Fibroblast of villous mesenchyme (primary cell): ENCODE data around the gene SLC1A7. TPM values are rescaled to one million over a fixed set of nuclear protein-coding genes. Genes with fewer than 3 reads are reported as not detected.

Experiments used
- DNase-seq: peaks from one replicate; pipeline ENCODE4 v3.0.0-alpha.2; 2010; ENCODE audit warnings: low read depth
- H3K4me3 ChIP-seq: 2 replicates; pipeline ENCODE4 v1.5.1; 2011; ENCODE audit warnings: low read depth, mild to moderate bottlenecking, low read length
- total RNA-seq: library from RNA; depleted of rRNA; stranded (reverse); fragments of >200 nt; gene quantifications from 2 replicates; pipeline ENCODE4 v1.2.3, GENCODE V29; 2012
- TF ChIP-seq, protein P1 (sequence below): IDR thresholded peaks from 2 replicates; pipeline ENCODE4 v1.5.1; 2012; ENCODE audit warnings: low read depth, mild to moderate bottlenecking, low read length; ENCODE audit not compliant: insufficient read depth

SLC1A7 gene
- total RNA-seq, 1 donor, result under 0.01 TPM

DNA sequence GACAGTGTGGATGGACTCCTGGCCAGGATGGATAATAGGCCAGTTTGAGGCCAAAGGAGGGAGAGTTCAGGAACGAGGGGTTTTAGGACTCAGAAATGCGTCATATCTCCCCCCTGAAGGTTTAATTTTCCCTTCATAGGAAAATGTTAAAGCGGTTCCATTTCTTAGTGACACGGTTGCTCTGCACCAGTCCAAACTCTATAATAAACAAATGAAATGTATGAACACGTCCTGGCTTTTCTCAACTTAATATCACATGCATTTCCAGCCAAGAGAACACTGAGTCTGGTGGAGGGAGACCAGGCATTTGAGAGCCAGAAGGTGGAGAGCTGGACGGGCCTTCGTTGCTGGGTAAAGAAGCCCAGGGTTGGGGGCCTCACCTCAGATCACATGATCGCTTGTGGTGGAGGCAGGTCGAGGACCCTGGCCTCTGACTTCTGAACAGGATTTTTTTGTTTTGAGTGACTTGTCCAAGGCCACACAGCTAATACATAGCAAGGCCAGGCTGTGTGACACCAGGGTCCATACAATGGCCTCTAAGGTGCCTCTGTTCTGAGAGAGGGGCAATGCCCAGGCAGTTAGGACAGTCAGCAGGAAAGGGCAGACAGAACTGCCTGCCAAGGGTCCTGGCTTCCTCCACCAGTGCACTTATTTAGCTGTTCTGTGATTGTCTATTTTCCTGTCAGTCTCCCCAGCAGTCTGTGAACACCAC lies 11.4 kb downstream of the SLC1A7 start:
- TF ChIP-seq, protein P1, sequence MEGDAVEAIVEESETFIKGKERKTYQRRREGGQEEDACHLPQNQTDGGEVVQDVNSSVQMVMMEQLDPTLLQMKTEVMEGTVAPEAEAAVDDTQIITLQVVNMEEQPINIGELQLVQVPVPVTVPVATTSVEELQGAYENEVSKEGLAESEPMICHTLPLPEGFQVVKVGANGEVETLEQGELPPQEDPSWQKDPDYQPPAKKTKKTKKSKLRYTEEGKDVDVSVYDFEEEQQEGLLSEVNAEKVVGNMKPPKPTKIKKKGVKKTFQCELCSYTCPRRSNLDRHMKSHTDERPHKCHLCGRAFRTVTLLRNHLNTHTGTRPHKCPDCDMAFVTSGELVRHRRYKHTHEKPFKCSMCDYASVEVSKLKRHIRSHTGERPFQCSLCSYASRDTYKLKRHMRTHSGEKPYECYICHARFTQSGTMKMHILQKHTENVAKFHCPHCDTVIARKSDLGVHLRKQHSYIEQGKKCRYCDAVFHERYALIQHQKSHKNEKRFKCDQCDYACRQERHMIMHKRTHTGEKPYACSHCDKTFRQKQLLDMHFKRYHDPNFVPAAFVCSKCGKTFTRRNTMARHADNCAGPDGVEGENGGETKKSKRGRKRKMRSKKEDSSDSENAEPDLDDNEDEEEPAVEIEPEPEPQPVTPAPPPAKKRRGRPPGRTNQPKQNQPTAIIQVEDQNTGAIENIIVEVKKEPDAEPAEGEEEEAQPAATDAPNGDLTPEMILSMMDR, result no peak
- DNase-seq, result no peak
- no peak overlapping the region for H3K4me3 ChIP-seq

DNA sequence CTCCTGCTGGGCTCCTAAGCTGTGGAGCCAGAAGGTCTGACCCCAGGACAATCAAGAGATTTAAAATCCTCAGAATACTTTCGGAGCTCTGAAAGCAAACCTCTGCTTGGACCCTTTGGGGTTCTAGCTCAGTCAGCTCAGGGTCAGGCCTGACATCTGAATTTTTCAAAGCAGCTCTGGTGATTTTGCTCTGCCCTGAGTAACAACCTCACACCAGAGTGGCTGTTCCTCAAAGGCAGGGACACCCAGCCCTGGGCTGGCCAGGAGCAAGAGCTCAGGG lies 11.9 kb downstream of the SLC1A7 start:
- no peak for DNase-seq
- TF ChIP-seq, protein P1, result no peak

DNA sequence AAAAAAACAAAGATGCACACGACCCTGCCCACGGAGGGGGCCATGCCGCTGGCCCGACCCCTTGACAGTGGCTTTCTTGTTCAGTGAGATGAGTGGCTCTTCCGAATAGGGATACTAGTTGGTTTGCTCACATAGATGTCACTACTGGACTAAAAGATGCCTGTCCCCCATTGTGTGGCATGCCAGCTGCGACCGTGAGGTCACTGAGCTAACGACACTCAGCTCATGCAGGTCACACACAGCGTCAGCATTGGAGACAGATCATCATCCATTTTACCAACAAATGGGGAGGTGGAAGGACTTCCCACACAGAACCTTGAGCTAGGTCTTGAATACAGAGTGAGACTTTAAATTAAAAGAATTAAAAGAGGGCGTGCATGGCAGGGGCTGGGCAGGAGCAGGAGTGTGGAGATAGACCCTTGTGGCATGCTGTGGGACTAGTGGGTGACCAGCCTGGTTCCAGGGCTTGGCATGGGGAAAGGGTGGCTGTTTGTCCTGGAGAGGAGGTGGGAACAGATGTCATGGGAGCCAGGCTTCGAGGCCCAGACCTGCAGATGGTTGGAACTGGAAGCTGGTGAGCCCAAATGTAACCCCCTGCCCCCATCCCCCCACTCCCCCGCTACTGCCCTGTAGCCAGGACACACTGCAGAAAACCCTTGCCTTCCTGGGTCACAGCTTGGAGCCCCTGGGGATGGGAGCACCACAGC lies 12.4 kb downstream of the SLC1A7 start:
- TF ChIP-seq, protein P1, result no peak
- H3K4me3 ChIP-seq, result no peak overlapping the region
- DNase-seq, result no peak

More for the DNA sequence above, 11.9 kb downstream of the SLC1A7 start:
- H3K4me3 ChIP-seq, result no peak overlapping the region

DNA sequence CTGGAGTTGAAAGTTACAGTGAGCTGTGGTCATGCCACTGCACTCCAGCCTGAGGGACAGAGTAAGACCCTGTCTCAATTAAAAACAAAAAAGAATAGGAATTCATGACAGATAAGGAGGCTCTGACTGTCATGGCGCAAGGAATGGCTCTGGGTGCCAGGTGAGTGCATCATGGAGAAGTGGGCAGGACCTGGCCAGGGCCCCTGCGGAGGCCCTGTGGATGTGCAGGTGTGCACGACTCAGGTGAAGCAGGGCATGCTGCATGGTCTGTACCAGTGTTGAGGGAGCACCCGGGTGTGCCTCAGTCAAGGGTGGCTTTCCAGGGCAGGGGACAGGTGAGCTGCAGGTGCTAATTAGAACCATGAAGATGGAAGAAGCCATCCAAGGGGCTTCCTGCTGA lies 14.0 kb downstream of the SLC1A7 start:
- no peak for DNase-seq
- H3K4me3 ChIP-seq, result no peak overlapping the region
- TF ChIP-seq, protein P1, result no peak

DNA sequence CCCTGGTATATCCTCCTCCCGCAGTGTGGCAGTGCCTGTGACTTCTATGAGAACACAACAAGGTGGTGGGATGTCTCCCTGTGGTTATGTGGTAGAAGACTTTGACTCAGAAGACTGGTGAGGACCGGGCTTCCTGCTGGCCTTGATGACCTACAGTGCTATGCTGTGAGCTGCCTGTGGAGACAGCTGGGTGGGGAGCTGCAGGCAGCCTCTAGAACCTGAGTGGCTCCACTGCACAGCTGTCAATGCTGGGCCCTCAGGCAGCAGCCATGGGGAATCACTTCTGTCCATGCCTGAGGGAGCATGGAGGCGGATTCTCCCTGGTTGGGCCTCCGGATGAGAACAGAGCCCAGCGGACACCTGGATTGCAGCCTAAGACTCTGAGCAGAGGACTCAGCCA lies 14.9 kb downstream of the SLC1A7 start:
- TF ChIP-seq, protein P1, result no peak
- no peak overlapping the region for H3K4me3 ChIP-seq
- no peak for DNase-seq

DNA sequence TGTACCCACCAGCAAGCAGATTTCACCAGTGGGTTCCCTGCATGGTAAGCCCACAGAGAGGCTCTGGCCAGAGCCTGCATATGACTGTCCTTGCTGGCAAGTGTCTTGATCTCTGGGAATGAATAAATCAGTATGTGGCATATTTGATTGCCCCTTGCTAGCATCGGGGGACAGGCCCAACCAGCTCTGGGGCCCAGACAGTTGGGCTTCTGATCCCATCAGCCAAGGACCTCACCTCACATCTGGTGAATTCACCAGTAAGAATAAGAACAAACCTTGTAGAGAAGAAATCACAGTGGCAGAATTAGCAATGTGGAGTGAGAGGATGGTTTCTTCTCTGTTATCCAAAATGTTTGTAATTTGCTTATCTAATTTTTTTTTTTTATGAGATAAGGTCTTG lies 15.9 kb downstream of the SLC1A7 start:
- DNase-seq, result no peak
- H3K4me3 ChIP-seq, result no peak overlapping the region
- TF ChIP-seq, protein P1, result no peak
